Heart left ventricle (tissue), 13 donors: ENCODE data around the gene MARVELD3.

Source experiments
- POLR2A ChIP-seq, 2 donors: fragments of 450-650 bp; IDR thresholded peaks; one replicate each; pipeline ENCODE4 v1.6.1; 2017; ENCODE audit warnings: antibody characterized with exemption in 2 of 2, mild to moderate bottlenecking in 2 of 2, moderate library complexity in 2 of 2
- TF ChIP-seq, protein P1 (sequence below), 12 donors: fragments of 200-600 bp; sonication (generic) in 4 of 12; IDR thresholded peaks; one replicate each; pipeline versions ENCODE4 v1.5.0 to v1.8.0; 2018 to 2022; ENCODE audit warnings: antibody characterized with exemption in 12 of 12, mild to moderate bottlenecking in 5 of 12
- donor health status: ischemic (EF 13 %, LVEDD 7.1; RV severe dilation, severe dysfunction).
- donor health status: DM: no; HTN: yes; CAD: no.
- donor health status: DM: no; HTN: no; CAD: no.
- donor health status: ischemic (EF 25% LVEDD 6.9; RV normal size, moderate dysfunction).
- donor health status: ischemic (EF 25% LVEDD 5.7; RV mildly dilated, moderate dysfunction).
- donor health status: ischemic (EF 35%, LVEDD 5.7; RV mildly dilated, moderate dysfunction).
- donor health status: nonischemic (EF 11% LVEDD 7.7; RV severe dilation, severe dysfunction).
- donor health status: DM: yes; HTN: yes; CAD: no.
- donor health status: PGD.
- donor health status: ischemic (EF 29% LVEDD 5.4; RV normal size, mild dysfunction).
- donor health status: nonischemic (EF 23%, LVEDD 6.1; RV moderate dilation, normal function).

DNA sequence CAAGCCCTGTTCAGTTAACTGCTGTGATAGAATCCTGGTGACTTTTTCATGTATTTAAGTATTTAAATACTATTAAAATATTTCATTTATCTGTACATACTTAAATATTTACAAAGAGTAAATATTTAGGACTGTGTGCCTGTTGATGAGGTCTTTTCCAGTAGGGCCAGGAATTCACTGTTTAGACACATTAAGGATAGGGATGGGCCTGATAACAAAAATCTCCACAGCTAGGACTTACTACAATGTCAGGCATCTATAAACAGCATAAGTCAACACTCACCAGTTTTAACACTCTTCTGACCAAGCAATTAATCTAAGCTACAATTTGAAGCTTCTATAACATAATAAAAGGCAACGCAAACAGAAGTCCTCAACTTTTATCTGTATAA, 47.6 kb downstream of the MARVELD3 start:
- no peak for TF ChIP-seq POLR2A (IDR thresholded peaks at IDR 0.05)
- TF ChIP-seq, protein P1, sequence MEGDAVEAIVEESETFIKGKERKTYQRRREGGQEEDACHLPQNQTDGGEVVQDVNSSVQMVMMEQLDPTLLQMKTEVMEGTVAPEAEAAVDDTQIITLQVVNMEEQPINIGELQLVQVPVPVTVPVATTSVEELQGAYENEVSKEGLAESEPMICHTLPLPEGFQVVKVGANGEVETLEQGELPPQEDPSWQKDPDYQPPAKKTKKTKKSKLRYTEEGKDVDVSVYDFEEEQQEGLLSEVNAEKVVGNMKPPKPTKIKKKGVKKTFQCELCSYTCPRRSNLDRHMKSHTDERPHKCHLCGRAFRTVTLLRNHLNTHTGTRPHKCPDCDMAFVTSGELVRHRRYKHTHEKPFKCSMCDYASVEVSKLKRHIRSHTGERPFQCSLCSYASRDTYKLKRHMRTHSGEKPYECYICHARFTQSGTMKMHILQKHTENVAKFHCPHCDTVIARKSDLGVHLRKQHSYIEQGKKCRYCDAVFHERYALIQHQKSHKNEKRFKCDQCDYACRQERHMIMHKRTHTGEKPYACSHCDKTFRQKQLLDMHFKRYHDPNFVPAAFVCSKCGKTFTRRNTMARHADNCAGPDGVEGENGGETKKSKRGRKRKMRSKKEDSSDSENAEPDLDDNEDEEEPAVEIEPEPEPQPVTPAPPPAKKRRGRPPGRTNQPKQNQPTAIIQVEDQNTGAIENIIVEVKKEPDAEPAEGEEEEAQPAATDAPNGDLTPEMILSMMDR (IDR thresholded peaks at IDR 0.05), result no peak
